Neural progenitor cell (in vitro differentiated cells): ENCODE data around the gene TYRP1. TPM values are rescaled to one million over a fixed set of nuclear protein-coding genes. Genes with fewer than 3 reads are reported as not detected.

Source experiments
- DNase-seq: peaks from one replicate; pipeline ENCODE4 v3.0.0-alpha.2; 2016; ENCODE audit warnings: low spot score
- H2AFZ ChIP-seq: fragments of 200-600 bp; sonication (generic); replicated peaks from 2 replicates; pipeline ENCODE4 v1.6.1; 2016; ENCODE audit warnings: antibody characterized with exemption
- H3F3A ChIP-seq: fragments of 200-600 bp; sonication (generic); 2 replicates; pipeline ENCODE4 v1.6.1; 2016; ENCODE audit warnings: antibody characterized with exemption, low read depth
- H3K27ac ChIP-seq: fragments of 200-600 bp; sonication (generic); 2 replicates; pipeline ENCODE4 v1.5.1; 2016; ENCODE audit warnings: mild to moderate bottlenecking
- H3K27me3 ChIP-seq: fragments of 200-600 bp; sonication (generic); 2 replicates; pipeline ENCODE4 v1.6.1; 2016; ENCODE audit warnings: mild to moderate bottlenecking, moderate library complexity
- H3K36me3 ChIP-seq: fragments of 200-600 bp; sonication (generic); 2 replicates; pipeline ENCODE4 v1.5.1; 2016
- H3K4me1 ChIP-seq: fragments of 200-600 bp; sonication (generic); 2 replicates; pipeline ENCODE4 v1.6.1; 2016; ENCODE audit warnings: mixed run types
- H3K4me2 ChIP-seq: fragments of 200-600 bp; sonication (generic); 2 replicates; pipeline ENCODE4 v1.6.1; 2016
- H3K4me3 ChIP-seq: fragments of 200-600 bp; sonication (generic); 2 replicates; pipeline ENCODE4 v1.5.1; 2016
- H3K79me2 ChIP-seq: fragments of 200-600 bp; sonication (generic); 2 replicates; pipeline ENCODE4 v1.6.1; 2016; ENCODE audit warnings: low read depth
- H3K9ac ChIP-seq: fragments of 200-600 bp; sonication (generic); 2 replicates; pipeline ENCODE4 v1.6.1; 2016
- H3K9me3 ChIP-seq: fragments of 200-600 bp; sonication (generic); 2 replicates; pipeline ENCODE4 v1.5.1; 2016; ENCODE audit warnings: low read depth
- H4K20me1 ChIP-seq: fragments of 200-600 bp; sonication (generic); 2 replicates; pipeline ENCODE4 v1.6.1; 2016; ENCODE audit warnings: low read depth
- H3K27ac Mint-ChIP-seq: 3 replicates; pipeline ENCODE4 v1.8.0; 2021; ENCODE audit warnings: mixed read lengths
- H3K27me3 Mint-ChIP-seq: 2 replicates; pipeline ENCODE4 v1.8.0; 2022; ENCODE audit warnings: low read depth, mild to moderate bottlenecking, inconsistent platforms, moderate library complexity, mixed read lengths; ENCODE audit not compliant: insufficient read depth
- H3K36me3 Mint-ChIP-seq: 3 replicates; pipeline ENCODE4 v1.8.0; 2021; ENCODE audit warnings: mixed read lengths
- H3K4me1 Mint-ChIP-seq: 3 replicates; pipeline ENCODE4 v1.8.0; 2021; ENCODE audit warnings: mixed read lengths
- H3K4me3 Mint-ChIP-seq: 3 replicates; pipeline ENCODE4 v1.8.0; 2021; ENCODE audit warnings: mild to moderate bottlenecking, moderate library complexity, mixed read lengths
- H3K9me3 Mint-ChIP-seq: 3 replicates; pipeline ENCODE4 v1.8.0; 2020; ENCODE audit warnings: mixed read lengths
- EZH2 ChIP-seq: fragments of 200-600 bp; sonication (generic); IDR thresholded peaks from 2 replicates; pipeline ENCODE4 v1.6.1; 2017; ENCODE audit warnings: antibody characterized with exemption, mild to moderate bottlenecking, moderate library complexity
- EZH2phosphoT487 ChIP-seq: fragments of 200-600 bp; sonication (generic); IDR thresholded peaks from 2 replicates; pipeline ENCODE4 v1.6.1; 2017; ENCODE audit warnings: antibody characterized with exemption
- total RNA-seq: library from RNA; depleted of rRNA; stranded (reverse); fragments of >200 nt; gene quantifications from 2 replicates; pipeline ENCODE4 v1.2.3, GENCODE V29; 2015; ENCODE audit warnings: low replicate concordance
- TF ChIP-seq, protein P1 (sequence below): fragments of 200-600 bp; sonication (generic); IDR thresholded peaks from 2 replicates; pipeline ENCODE4 v1.5.1; 2017; ENCODE audit warnings: antibody characterized with exemption, mild to moderate bottlenecking

The TYRP1 gene
- total RNA-seq, 1 donor from 2014 or later, result 0.75 TPM

DNA sequence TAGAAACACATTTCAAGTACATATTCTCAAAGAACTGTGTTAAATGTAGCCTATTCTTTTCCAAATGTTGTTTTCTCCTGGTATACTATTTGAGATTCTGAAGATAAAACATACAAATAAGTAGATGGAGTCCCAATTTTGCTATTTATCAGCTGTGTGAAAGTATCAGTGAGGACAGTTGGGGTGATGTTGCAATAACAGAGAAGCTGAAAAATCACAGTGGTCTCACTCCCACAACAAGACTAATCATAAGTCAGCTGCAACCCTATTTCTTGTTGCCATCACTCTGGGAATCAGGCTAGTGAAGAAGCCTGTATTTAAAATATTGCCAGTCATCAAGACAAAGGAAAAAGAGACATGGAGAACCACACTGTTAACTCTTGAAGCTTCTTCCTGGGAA lies 55.8 kb downstream of the TYRP1 start:
- Mint-ChIP-seq H3K4me3 (no peak overlapping the region), H3K9me3 (no peaks in the 10 kb centered on the region), H3K27ac (no peak overlapping the region), H3K4me1 (no peaks in the 10 kb centered on the region), H3K27me3 (no peaks in the 10 kb centered on the region), H3K36me3 (no peaks in the 10 kb centered on the region)
- Histone ChIP-seq H4K20me1 (no peaks in the 10 kb centered on the region), H3K9ac (no peak overlapping the region), H3K4me2 (no peak overlapping the region), H3K4me3 (no peak overlapping the region), H3F3A (no peaks in the 10 kb centered on the region), H2AFZ (no peak overlapping the region), H3K9me3 (no peaks in the 10 kb centered on the region), H3K27ac (no peak overlapping the region), H3K27me3 (no peaks in the 10 kb centered on the region), H3K4me1 (no peaks in the 10 kb centered on the region), H3K36me3 (no peaks in the 10 kb centered on the region), H3K79me2 (no peaks in the 10 kb centered on the region)
- DNase-seq, result no peak
- TF ChIP-seq, protein P1, sequence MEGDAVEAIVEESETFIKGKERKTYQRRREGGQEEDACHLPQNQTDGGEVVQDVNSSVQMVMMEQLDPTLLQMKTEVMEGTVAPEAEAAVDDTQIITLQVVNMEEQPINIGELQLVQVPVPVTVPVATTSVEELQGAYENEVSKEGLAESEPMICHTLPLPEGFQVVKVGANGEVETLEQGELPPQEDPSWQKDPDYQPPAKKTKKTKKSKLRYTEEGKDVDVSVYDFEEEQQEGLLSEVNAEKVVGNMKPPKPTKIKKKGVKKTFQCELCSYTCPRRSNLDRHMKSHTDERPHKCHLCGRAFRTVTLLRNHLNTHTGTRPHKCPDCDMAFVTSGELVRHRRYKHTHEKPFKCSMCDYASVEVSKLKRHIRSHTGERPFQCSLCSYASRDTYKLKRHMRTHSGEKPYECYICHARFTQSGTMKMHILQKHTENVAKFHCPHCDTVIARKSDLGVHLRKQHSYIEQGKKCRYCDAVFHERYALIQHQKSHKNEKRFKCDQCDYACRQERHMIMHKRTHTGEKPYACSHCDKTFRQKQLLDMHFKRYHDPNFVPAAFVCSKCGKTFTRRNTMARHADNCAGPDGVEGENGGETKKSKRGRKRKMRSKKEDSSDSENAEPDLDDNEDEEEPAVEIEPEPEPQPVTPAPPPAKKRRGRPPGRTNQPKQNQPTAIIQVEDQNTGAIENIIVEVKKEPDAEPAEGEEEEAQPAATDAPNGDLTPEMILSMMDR, result no peak
- no peak for TF ChIP-seq EZH2
- TF ChIP-seq EZH2phosphoT487, result no peak

DNA sequence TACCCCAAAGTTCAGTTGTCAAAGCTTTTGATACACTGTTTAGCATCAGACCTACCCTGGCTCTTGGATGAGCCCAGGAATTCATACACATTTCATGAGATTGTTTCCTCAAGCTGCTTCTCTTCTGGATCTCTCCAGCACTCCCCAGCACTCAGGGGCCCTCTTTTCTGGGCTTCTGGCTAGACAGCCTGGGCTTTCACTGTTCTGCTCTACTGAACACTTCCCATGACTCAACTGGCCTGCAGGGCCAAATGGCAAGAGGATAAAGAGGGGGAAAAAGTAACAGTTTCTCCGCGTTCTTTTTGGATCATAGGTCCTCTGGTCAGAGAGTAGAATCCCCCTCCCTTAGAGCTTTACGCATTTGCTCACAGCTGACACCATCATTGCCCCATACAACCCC lies 60.7 kb downstream of the TYRP1 start:
- no peak overlapping the region for H3K27ac ChIP-seq
- no peaks in the 10 kb centered on the region for H3F3A ChIP-seq
- no peak for DNase-seq
- Mint-ChIP-seq H3K27me3 (no peaks in the 10 kb centered on the region), H3K4me1 (no peaks in the 10 kb centered on the region), H3K27ac (no peak overlapping the region), H3K36me3 (no peaks in the 10 kb centered on the region), H3K9me3 (no peaks in the 10 kb centered on the region), H3K4me3 (no peak overlapping the region)
- H3K27me3 ChIP-seq, result no peaks in the 10 kb centered on the region
- no peaks in the 10 kb centered on the region for H3K79me2 ChIP-seq
- H3K4me3 ChIP-seq, result no peak overlapping the region
- no peaks in the 10 kb centered on the region for H3K9me3 ChIP-seq
- peak overlapping the region; percentile 40 for H2AFZ ChIP-seq
- H3K9ac ChIP-seq, result no peak overlapping the region
- TF ChIP-seq, protein P1, result no peak
- no peak for TF ChIP-seq EZH2
- TF ChIP-seq EZH2phosphoT487, result no peak
- H3K4me2 ChIP-seq, result no peak overlapping the region
- H3K36me3 ChIP-seq, result no peaks in the 10 kb centered on the region
- H3K4me1 ChIP-seq, result no peaks in the 10 kb centered on the region
- H4K20me1 ChIP-seq, result no peaks in the 10 kb centered on the region

DNA sequence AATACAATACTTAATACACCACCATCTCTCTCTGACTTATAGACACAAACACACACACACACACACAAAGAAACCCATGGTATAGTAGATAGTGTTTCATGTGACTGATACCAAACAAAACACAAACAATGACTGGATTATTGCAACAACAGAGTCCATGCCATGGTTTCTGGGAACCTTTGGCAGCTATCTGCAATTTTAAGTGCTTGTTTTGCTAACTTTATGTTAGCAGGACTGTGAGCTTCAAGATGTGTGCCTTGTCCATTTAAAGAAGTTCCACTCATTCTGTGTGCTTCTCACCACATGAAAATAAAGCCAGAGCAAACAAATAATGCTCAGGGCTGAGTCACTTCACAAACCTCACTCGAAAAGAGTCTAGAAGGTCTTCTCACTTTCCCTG lies 66.6 kb downstream of the TYRP1 start:
- no peak overlapping the region for H3K4me3 ChIP-seq
- TF ChIP-seq, protein P1, result no peak
- TF ChIP-seq EZH2 (no peak), EZH2phosphoT487 (no peak)
- no peak for DNase-seq
- Mint-ChIP-seq H3K4me3 (no peak overlapping the region), H3K4me1 (no peaks in the 10 kb centered on the region), H3K27me3 (no peaks in the 10 kb centered on the region), H3K9me3 (no peaks in the 10 kb centered on the region), H3K36me3 (no peaks in the 10 kb centered on the region), H3K27ac (no peak overlapping the region)
- H3K9me3 ChIP-seq, result no peaks in the 10 kb centered on the region
- no peaks in the 10 kb centered on the region for H3K4me1 ChIP-seq
- H3K36me3 ChIP-seq, result no peaks in the 10 kb centered on the region
- no peak overlapping the region for H3K4me2 ChIP-seq
- no peaks in the 10 kb centered on the region for H3K27me3 ChIP-seq
- H3K79me2 ChIP-seq, result no peaks in the 10 kb centered on the region
- no peaks in the 10 kb centered on the region for H3F3A ChIP-seq
- H2AFZ ChIP-seq, result peak overlapping the region; percentile 4
- H3K27ac ChIP-seq, result no peak overlapping the region
- H3K9ac ChIP-seq, result no peak overlapping the region
- H4K20me1 ChIP-seq, result no peaks in the 10 kb centered on the region

Other genes starting within 250 kb of the TYRP1 start
- 0.75 and 0.77 TPM in 2 replicates for gene LURAP1L, start 81.6 kb downstream of the TYRP1 start, total RNA-seq